Thoracic aorta (tissue), 2 donors: ENCODE results near the gene AOAH. TPM values are rescaled to one million over a fixed set of nuclear protein-coding genes. Genes with fewer than 3 reads are reported as not detected.
"Not testable (repeated sequence)": the region's sequence is repeated elsewhere in the genome, so short reads cannot be mapped to it uniquely, and the experiment has no call there.

Source experiments
- ATAC-seq: fragments of 150-250 bp; one replicate; pipeline ENCODE4 v1.8.0; 2017; ENCODE audit warnings: low read depth; ENCODE audit not compliant: insufficient number of reproducible peaks, low FRiP score
- DNase-seq: peaks from one replicate; pipeline ENCODE4 v3.0.0-alpha.2; 2020; ENCODE audit warnings: low spot score
- H3K27ac ChIP-seq, 2 donors: fragments of 200-600 bp; sonication (generic); 1 replicate in 1 of 2; 2 replicates in 1 of 2; pipeline ENCODE4 v1.5.1; 2016; ENCODE audit warnings: mild to moderate bottlenecking in 2 of 2, moderate library complexity in 2 of 2
- H3K27me3 ChIP-seq: fragments of 200-600 bp; sonication (generic); replicated peaks from 2 replicates; pipeline ENCODE4 v1.6.0; 2016; ENCODE audit warnings: mild to moderate bottlenecking; ENCODE audit not compliant: insufficient read depth
- H3K36me3 ChIP-seq: fragments of 200-600 bp; sonication (generic); one replicate; pipeline ENCODE4 v1.5.1; 2016
- H3K4me1 ChIP-seq, 2 donors: fragments of 200-600 bp; sonication (generic); 1 replicate in 1 of 2; 2 replicates in 1 of 2; pipeline versions ENCODE4 v1.5.1 to v1.6.0; 2016; ENCODE audit warnings: low read depth in 2 of 2, mild to moderate bottlenecking in 1 of 2; ENCODE audit not compliant: control insufficient read depth in 1 of 2
- H3K4me3 ChIP-seq: fragments of 200-600 bp; sonication (generic); 2 replicates; pipeline ENCODE4 v1.5.1; 2016; ENCODE audit warnings: mild to moderate bottlenecking
- H3K9me3 ChIP-seq: fragments of 200-600 bp; sonication (generic); 2 replicates; pipeline ENCODE4 v1.5.1; 2016
- total RNA-seq, 2 donors: library from RNA; depleted of rRNA; stranded (reverse); fragments of >200 nt; gene quantifications; one replicate each; pipeline versions ENCODE4 v1.1.0 to v1.2.3, GENCODE V29; 2016
- TF ChIP-seq, protein P1 (sequence below): fragments of 200-600 bp; sonication (generic); IDR thresholded peaks from one replicate; pipeline ENCODE4 v1.5.1; 2019; ENCODE audit warnings: antibody characterized with exemption

AOAH gene
- total RNA-seq, 2 donors from 2014 or later, result 20.2 to 22.6 TPM

DNA sequence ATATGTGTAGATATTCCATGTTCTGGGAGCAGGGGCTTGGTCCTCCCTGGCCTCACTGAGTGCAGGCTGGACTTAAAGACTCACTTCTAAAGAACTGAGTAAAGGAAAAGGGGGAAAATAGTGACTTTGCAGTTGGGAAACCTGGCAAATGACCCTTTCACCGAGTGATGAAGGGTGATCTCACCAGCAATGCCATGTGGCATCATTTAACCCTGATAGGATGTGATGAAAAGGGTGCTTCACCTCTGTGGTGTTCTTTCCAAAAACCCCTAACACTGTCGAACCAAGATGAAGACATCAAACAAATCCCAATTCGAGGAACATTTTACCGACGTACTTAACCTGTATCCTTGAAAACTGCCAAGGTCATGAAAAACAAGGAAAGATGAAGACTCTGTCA lies 71.9 kb downstream of the AOAH start:
- Histone ChIP-seq H3K27me3 (no peaks in the 10 kb centered on the region), H3K4me1 (no peaks in the 10 kb centered on the region), H3K36me3 (no peaks in the 10 kb centered on the region), H3K27ac (no peak overlapping the region), H3K9me3 (no peaks in the 10 kb centered on the region), H3K4me3 (no peak overlapping the region)
- TF ChIP-seq, protein P1, sequence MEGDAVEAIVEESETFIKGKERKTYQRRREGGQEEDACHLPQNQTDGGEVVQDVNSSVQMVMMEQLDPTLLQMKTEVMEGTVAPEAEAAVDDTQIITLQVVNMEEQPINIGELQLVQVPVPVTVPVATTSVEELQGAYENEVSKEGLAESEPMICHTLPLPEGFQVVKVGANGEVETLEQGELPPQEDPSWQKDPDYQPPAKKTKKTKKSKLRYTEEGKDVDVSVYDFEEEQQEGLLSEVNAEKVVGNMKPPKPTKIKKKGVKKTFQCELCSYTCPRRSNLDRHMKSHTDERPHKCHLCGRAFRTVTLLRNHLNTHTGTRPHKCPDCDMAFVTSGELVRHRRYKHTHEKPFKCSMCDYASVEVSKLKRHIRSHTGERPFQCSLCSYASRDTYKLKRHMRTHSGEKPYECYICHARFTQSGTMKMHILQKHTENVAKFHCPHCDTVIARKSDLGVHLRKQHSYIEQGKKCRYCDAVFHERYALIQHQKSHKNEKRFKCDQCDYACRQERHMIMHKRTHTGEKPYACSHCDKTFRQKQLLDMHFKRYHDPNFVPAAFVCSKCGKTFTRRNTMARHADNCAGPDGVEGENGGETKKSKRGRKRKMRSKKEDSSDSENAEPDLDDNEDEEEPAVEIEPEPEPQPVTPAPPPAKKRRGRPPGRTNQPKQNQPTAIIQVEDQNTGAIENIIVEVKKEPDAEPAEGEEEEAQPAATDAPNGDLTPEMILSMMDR, result no peak
- DNase-seq, result no peak
- no peak for ATAC-seq

DNA sequence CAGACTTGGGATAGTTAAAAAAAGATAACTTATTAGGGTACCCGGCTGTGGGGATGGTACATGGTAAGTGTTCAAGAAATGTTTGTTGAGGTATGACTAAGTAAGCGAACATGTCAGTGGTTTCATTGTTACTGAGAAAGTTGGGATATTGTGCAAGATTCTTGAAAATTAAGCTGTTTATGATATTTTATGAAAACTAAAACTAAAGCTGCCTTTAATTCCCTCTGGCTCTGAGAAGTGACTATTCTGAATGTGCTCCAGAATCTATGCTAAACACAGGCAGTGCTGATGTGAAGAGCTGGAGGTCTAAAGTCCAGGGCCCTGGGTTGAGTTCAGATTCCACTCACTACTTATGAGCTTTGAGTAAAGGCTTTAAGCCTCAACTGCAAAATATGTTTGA lies 72.9 kb downstream of the AOAH start:
- no peaks in the 10 kb centered on the region for H3K27me3 ChIP-seq
- no peaks in the 10 kb centered on the region for H3K9me3 ChIP-seq
- TF ChIP-seq, protein P1, result no peak
- H3K4me3 ChIP-seq, result no peak overlapping the region
- no peaks in the 10 kb centered on the region for H3K36me3 ChIP-seq
- DNase-seq (no peak), ATAC-seq (no peak)
- H3K4me1 ChIP-seq, result no peaks in the 10 kb centered on the region
- H3K27ac ChIP-seq, result no peak overlapping the region

DNA sequence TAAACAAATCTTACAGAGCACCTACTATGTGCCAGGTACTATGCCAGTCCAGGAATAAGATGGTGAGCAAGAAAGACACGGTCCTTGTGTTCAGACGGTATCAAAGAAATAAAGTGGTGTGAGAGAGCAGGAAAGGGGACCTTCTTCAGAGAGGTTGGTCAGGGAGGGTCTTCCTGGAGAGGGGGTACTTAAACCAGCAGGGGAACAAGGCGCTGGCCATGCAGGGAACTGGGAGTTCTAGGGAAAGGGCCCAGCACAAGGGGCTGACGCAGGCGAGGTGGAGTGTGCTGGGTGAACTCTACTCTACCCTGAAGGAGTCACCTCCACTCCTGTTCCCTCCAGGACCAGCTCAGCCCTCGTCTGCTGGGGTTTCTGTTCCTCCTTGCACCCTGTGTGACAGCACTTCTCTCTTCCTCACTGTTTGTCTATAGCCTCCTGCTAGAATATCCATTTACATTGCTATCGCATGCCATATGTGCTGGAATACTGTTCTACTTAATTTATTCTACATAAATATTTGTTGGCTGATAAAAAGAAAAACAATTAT lies 73.5 kb downstream of the AOAH start:
- Histone ChIP-seq H3K36me3 (no peaks in the 10 kb centered on the region), H3K9me3 (no peaks in the 10 kb centered on the region), H3K4me1 (no peaks in the 10 kb centered on the region), H3K27me3 (no peaks in the 10 kb centered on the region), H3K27ac (no peak overlapping the region), H3K4me3 (no peak overlapping the region)
- ATAC-seq (no peak), DNase-seq (no peak)
- TF ChIP-seq, protein P1, result no peak

DNA sequence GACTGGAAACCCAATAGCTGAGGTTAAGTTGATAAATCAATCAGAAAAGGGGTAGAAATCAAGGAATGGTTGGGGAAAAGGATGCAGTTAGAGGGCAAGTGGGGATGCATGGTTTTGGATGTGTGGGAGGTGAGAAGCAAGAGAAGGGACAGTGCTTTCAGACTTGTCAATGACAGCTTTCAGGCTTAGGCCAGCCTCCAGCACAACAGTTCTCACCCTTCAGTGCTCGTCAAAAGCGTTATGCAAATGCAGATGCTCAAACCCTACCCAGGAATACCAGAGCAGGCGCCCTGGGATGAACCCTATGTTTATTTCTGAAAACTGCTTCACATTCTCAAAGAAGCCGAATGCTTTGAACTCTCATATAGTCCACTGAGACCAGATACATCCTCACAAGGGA lies 74.0 kb downstream of the AOAH start:
- ATAC-seq, result no peak
- H3K4me3 ChIP-seq, result no peak overlapping the region
- H3K27ac ChIP-seq, result no peak overlapping the region
- TF ChIP-seq, protein P1, result no peak
- DNase-seq, result no peak
- H3K27me3 ChIP-seq, result no peaks in the 10 kb centered on the region
- no peaks in the 10 kb centered on the region for H3K9me3 ChIP-seq
- H3K36me3 ChIP-seq, result no peaks in the 10 kb centered on the region
- no peaks in the 10 kb centered on the region for H3K4me1 ChIP-seq

DNA sequence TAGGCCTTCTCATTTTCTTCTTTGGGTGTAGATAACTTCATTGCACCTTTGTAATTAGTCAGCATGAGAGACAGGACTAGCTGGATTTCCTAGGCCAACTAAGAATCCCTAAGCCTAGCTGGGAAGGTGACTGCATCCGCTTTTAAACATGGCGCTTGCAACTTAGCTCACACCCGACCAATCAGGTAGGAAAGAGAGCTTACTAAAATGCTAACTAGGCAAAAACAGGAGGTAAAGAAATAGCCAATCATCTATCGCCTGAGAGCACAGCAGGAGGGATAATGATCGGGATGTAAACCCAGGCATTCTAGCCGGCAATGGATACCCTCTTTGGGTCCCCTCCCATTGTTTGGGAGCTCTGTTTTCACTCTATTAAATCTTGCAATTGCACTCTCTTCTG lies 75.0 kb downstream of the AOAH start:
- DNase-seq, ATAC-seq: not testable (repeated sequence)

DNA sequence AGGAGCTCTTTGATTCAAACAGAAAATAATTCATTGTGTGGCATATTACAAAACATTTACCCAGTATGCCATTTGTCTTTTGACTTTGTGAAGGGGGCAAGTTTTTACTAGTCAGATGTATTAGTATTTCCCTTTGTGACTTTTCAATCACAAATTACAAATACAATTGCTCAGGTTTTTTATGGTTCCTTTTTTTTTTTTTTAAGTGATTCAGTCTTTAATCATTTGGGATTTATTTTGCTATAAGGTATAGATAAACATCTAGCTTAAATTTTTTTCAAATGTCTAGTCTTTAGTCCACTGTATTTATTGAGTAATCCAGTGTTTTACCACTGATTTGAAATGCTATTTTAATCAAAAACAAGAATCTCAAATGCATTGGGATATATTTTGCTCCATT lies 75.9 kb downstream of the AOAH start:
- no peaks in the 10 kb centered on the region for H3K9me3 ChIP-seq
- no peaks in the 10 kb centered on the region for H3K4me1 ChIP-seq
- H3K27me3 ChIP-seq, result no peaks in the 10 kb centered on the region
- H3K36me3 ChIP-seq, result no peaks in the 10 kb centered on the region
- H3K27ac ChIP-seq, result no peak overlapping the region
- ATAC-seq (no peak), DNase-seq (no peak)
- TF ChIP-seq, protein P1, result no peak
- no peak overlapping the region for H3K4me3 ChIP-seq

More for the DNA sequence above, 75.0 kb downstream of the AOAH start:
- not testable (repeated sequence) for H3K4me1 ChIP-seq, H3K4me3 ChIP-seq, H3K36me3 ChIP-seq, H3K27me3 ChIP-seq, H3K9me3 ChIP-seq, H3K27ac ChIP-seq
